Gastroesophageal sphincter (tissue), 3 donors: Measurements from ENCODE around the gene PIK3C3.

ENCODE experiments used
- CTCF ChIP-seq, 4 experiments: fragments of 200-600 bp in 2 of 4; fragments of 450-650 bp in 2 of 4; sonication (generic) in 1 of 4; IDR thresholded peaks; one replicate each; pipeline ENCODE4 v1.5.1; 2017 to 2019; ENCODE audit warnings: antibody characterized with exemption in 4 of 4, mild to moderate bottlenecking in 2 of 4, moderate library complexity in 2 of 4
- POLR2A ChIP-seq, 2 donors: fragments of 450-650 bp; IDR thresholded peaks; one replicate each; pipeline ENCODE4 v1.6.1; 2017; ENCODE audit warnings: antibody characterized with exemption in 2 of 2, mild to moderate bottlenecking in 2 of 2, moderate library complexity in 1 of 2

- TF ChIP-seq CTCF (IDR thresholded peaks at IDR 0.05) = no peak
- TF ChIP-seq POLR2A (IDR thresholded peaks at IDR 0.05) = no peak
Measured at GRCh38 chr18:42131930-42132244, 176.9 kb downstream of the PIK3C3 start.
